ENCODE measurements around the gene MAP3K5. TPM values are rescaled to one million over a fixed set of nuclear protein-coding genes. Genes with fewer than 3 reads are reported as not detected.

MAP3K5 gene
- total and polyA plus RNA-seq, 7 experiments from 2014 or later: 2.6 to 32.5 (median 13.4) TPM

DNA sequence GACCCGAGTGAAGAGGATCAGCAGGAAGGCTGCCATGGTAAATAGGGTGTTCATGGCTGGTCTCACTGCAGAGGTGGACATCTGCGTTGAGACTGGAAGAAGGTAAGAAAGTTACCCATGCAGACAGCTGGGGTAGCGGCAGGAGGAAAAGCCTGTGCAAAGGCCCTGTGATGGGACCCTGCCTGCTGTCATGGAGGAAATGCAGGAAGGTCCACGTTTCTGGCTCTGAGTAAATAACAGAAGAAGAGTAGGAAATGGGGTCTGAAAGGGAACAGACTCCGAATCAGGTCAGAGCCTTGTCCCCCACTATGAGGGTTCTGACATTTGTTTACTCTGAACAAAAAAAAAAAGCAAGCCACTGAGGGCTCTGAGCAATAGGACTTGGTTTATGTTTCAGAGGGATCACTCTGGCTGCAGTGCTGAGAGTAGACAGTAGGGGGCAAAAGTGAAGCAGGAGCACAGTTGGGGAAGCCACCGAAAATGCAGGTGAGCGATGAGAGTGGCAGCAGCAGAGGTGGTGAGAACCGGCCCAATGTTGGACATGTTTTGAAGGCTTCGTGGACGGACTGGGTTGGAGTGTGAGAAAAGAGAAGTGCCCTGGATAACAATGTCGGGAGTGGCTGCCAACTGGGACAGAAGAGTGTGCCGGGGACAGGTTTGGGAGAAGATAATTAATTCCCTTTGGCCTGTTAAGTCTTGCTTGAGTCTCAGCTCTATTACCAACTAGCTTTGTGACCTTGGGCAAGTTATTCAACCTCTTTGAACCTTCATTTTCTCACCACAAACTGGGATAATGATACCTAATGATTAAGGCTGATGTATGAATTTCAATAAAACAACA is 184.1 kb downstream of the MAP3K5 start:
- H3K4me1 Mint-ChIP-seq: peaks cover 0 to 23% (median 5%) of the 10 kb centered on the region in 7 donors
- ATAC-seq (peak; percentile 90), DNase-seq (peak; percentile 47 to 77 (median 69))
- H3K27ac Mint-ChIP-seq: peak overlapping the region in 3 of 9 donors; percentile 11 to 53 (median 46)
- intact Hi-C loops (cut with micrococcal nuclease): loop anchor here (1.0 to 10.0 kb wide), 6 partner anchors 23 to 1037 kb away; no protein-coding TSS in a partner anchor
- Histone ChIP-seq H3K36me3 (ENCODE audit: control insufficient read depth in 2 of 3, insufficient read depth in 3 of 3, low read length in 3 of 3) (peaks cover 0 to 14% (median 3%) of the 10 kb centered on the region in 3 experiments), H3K4me1 (ENCODE audit: control insufficient read depth in 2 of 2, insufficient read depth in 2 of 2, low read length in 2 of 2) (no peaks in the 10 kb centered on the region), H3K4me3 (ENCODE audit: low read length) (no peak overlapping the region), H3K27me3 (ENCODE audit: control insufficient read depth in 2 of 2, insufficient read depth in 2 of 2, low read length in 2 of 2) (no peaks in the 10 kb centered on the region), H3K9me3 (ENCODE audit: control insufficient read depth in 2 of 3, low read length in 3 of 3) (no peaks in the 10 kb centered on the region), H3K27ac (ENCODE audit: low read depth, low read length) (no peak overlapping the region)
- ChIA-PET CTCF (interaction anchor here (0.8 to 2.5 kb wide), 4 partner anchors 8 to 487 kb away, joined by 3 to 16 read pairs (median 4); partner anchors contain the start of gene MAP3K5), POLR2A (no interaction called here)
- H3K4me3 Mint-ChIP-seq: no peak overlapping the region
- H3K9me3 Mint-ChIP-seq: no peaks in the 10 kb centered on the region
- H3K36me3 Mint-ChIP-seq: peaks cover 0 to 42% (median 28%) of the 10 kb centered on the region in 5 donors
- no peaks in the 10 kb centered on the region for H3K27me3 Mint-ChIP-seq

DNA sequence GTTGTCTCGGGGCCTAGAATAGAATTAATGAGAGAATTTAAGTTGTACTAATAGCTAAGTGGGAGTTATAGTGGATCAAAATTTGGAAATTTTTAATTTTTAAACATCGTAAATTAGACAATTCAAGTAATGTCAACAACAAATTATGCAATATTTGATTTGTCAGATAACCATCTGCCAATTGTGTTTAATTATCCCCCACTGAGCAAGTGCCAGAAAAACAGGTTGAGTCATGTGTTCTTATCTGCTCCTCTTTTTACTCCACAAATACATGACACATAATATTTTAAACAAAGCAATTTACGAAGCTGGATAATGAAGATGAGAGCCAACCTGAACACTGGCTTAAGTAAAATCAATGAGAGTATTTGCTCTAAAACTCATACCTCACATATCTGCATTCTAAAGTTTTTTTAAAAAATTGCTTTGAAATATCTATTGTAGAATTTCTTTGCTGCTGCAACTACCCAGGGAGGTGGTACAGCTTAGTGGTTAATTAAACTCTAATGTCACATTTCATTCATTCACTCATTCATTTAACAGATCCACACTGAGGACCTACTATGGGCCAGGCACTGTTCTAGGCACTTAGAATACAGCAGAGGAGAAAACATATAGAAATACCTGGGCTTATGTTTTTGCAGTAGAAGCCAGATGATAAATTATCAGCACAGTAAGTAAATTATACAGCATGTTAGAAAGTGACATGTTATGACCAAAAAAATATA is 184.9 kb downstream of the MAP3K5 start:
- ATAC-seq: no peak
- Histone ChIP-seq H3K4me1 (ENCODE audit: control insufficient read depth in 2 of 2, insufficient read depth in 2 of 2, low read length in 2 of 2) (no peaks in the 10 kb centered on the region), H3K27ac (ENCODE audit: low read depth, low read length) (no peak overlapping the region), H3K9me3 (ENCODE audit: control insufficient read depth in 2 of 3, low read length in 3 of 3) (no peaks in the 10 kb centered on the region), H3K4me3 (ENCODE audit: low read length) (no peak overlapping the region), H3K36me3 (ENCODE audit: control insufficient read depth in 2 of 3, insufficient read depth in 3 of 3, low read length in 3 of 3) (peaks cover 0 to 9% (median 3%) of the 10 kb centered on the region in 3 experiments), H3K27me3 (ENCODE audit: control insufficient read depth in 2 of 2, insufficient read depth in 2 of 2, low read length in 2 of 2) (no peaks in the 10 kb centered on the region)
- H3K27me3 Mint-ChIP-seq: no peaks in the 10 kb centered on the region
- ChIA-PET CTCF (interaction anchor here (1.2 to 2.5 kb wide), 2 partner anchors 9 to 185 kb away, joined by 3 to 16 read pairs; partner anchors contain the start of gene MAP3K5), POLR2A (no interaction called here)
- H3K4me1 Mint-ChIP-seq: peaks cover 0 to 23% (median 5%) of the 10 kb centered on the region in 7 donors
- H3K36me3 Mint-ChIP-seq: peaks cover 0 to 39% (median 28%) of the 10 kb centered on the region in 5 donors
- no peak overlapping the region for H3K4me3 Mint-ChIP-seq
- H3K27ac Mint-ChIP-seq: peak overlapping the region in 1 of 9 donors; percentile 46
- intact Hi-C loops (cut with micrococcal nuclease): loop anchor here (5.0 to 10.0 kb wide), 2 partner anchors 35 to 1037 kb away; no protein-coding TSS in a partner anchor
- no peak for DNase-seq
- no peaks in the 10 kb centered on the region for H3K9me3 Mint-ChIP-seq

DNA sequence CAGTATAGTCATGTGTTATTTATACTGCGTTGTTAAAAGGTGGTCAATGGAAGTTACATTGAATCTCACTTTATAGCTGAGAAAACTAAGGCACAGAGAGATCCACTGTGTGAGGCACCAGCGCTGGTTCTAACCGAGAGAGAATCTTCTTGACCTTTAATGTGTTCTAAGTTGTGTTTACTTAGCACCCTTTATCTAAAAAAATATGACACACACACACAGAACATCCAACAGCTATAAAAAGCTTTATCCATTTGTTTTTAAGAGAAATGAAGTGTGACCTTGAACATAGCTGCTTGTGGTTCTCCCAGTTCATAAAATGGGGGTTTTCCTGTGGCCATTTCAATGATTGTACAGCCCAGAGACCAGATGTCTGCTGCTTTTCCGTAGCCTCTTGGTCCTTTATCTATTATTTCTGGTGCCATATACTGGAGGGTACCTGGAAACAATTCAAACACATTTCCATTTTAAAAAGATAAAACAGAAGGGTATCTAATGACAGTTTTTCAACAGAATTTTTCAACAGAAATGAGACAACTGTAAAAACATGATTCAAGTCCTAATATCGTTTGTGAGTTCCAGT is 187.3 kb downstream of the MAP3K5 start:
- Histone ChIP-seq H3K27ac (ENCODE audit: low read depth, low read length) (no peak overlapping the region), H3K4me1 (ENCODE audit: control insufficient read depth in 2 of 2, insufficient read depth in 2 of 2, low read length in 2 of 2) (no peaks in the 10 kb centered on the region), H3K36me3 (ENCODE audit: control insufficient read depth in 2 of 3, insufficient read depth in 3 of 3, low read length in 3 of 3) (peaks cover 0 to 13% (median 3%) of the 10 kb centered on the region in 3 experiments), H3K27me3 (ENCODE audit: control insufficient read depth in 2 of 2, insufficient read depth in 2 of 2, low read length in 2 of 2) (no peaks in the 10 kb centered on the region), H3K4me3 (ENCODE audit: low read length) (no peak overlapping the region), H3K9me3 (ENCODE audit: control insufficient read depth in 2 of 3, low read length in 3 of 3) (no peaks in the 10 kb centered on the region)
- Mint-ChIP-seq H3K4me1 (peaks cover 0 to 16% (median 4%) of the 10 kb centered on the region in 7 donors), H3K4me3 (no peak overlapping the region), H3K9me3 (no peaks in the 10 kb centered on the region), H3K36me3 (peaks cover 0 to 32% (median 27%) of the 10 kb centered on the region in 5 donors), H3K27ac (no peak overlapping the region), H3K27me3 (no peaks in the 10 kb centered on the region)
- ChIA-PET CTCF (no interaction called here), POLR2A (no interaction called here)
- DNase-seq (no peak), ATAC-seq (no peak)
- intact Hi-C loops (cut with micrococcal nuclease): loop anchor here (5.0 to 10.0 kb wide), 2 partner anchors 37 to 1040 kb away; no protein-coding TSS in a partner anchor

DNA sequence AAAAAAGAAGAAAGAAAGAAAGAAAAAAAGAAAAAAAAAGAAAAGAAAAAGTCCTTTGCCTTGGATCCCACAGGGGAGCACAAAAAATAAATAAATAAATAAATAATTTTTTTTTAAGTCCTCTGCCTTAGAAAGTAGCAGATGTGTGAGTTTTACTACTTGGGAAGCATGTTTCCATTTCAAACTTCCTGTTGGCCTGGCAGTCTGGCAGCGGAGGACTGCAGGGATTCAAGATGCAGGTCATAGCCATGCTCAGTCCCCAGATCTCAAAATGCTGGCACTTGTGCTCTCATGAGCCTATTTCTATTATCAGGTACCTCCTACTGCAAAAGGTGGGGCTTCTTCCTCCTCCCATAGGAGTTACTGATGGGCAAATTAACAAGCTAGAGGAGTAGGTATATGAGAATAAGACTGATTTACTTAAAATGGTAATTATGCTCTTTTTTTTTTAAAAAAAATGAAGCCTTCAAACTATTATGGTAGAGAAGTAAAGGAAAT is 187.9 kb downstream of the MAP3K5 start:
- Histone ChIP-seq H3K27me3 (ENCODE audit: control insufficient read depth in 2 of 2, insufficient read depth in 2 of 2, low read length in 2 of 2) (no peaks in the 10 kb centered on the region), H3K27ac (ENCODE audit: low read depth, low read length) (no peak overlapping the region), H3K36me3 (ENCODE audit: control insufficient read depth in 2 of 3, insufficient read depth in 3 of 3, low read length in 3 of 3) (peaks cover 0 to 13% (median 3%) of the 10 kb centered on the region in 3 experiments), H3K4me1 (ENCODE audit: control insufficient read depth in 2 of 2, insufficient read depth in 2 of 2, low read length in 2 of 2) (no peaks in the 10 kb centered on the region), H3K4me3 (ENCODE audit: low read length) (no peak overlapping the region), H3K9me3 (ENCODE audit: control insufficient read depth in 2 of 3, low read length in 3 of 3) (no peaks in the 10 kb centered on the region)
- ChIA-PET POLR2A (no interaction called here), CTCF (interaction anchor here (1.1 kb wide), 1 partner anchor 11 kb away, joined by 3 read pairs; no protein-coding TSS in a partner anchor)
- intact Hi-C loops (cut with micrococcal nuclease): loop anchor here in 1 of 2 donors (10.0 kb wide), 1 partner anchor 1040 kb away; no protein-coding TSS in a partner anchor
- no peak overlapping the region for H3K4me3 Mint-ChIP-seq
- H3K27ac Mint-ChIP-seq: no peak overlapping the region
- H3K36me3 Mint-ChIP-seq: peaks cover 0 to 34% (median 25%) of the 10 kb centered on the region in 5 donors
- H3K27me3 Mint-ChIP-seq: no peaks in the 10 kb centered on the region
- H3K9me3 Mint-ChIP-seq: no peaks in the 10 kb centered on the region
- ATAC-seq: no peak
- H3K4me1 Mint-ChIP-seq: peaks cover 0 to 13% (median 4%) of the 10 kb centered on the region in 7 donors
- no peak for DNase-seq

DNA sequence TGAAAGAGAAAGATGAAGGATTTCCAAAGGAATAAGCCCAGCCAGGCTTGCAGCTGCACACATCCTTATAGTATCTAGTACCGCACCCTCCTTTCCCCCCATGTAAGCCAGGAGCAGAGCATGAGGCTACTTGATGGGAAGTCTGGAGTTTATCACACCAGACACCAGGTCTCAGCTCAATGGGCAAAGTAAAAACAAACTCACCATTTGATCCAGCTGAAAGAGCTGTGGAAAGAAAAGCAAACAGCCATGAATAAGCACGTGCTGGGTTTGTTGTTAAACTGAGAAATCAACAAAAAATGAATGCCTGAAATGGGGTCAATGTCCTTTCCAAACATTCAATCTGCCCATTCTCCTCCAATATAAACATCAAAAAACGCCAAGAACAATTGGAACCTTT is 191.5 kb downstream of the MAP3K5 start:
- ChIA-PET CTCF (interaction anchor here (0.6 to 1.4 kb wide), 2 partner anchors 43 to 786 kb away, joined by 3 to 4 read pairs; no protein-coding TSS in a partner anchor), POLR2A (interaction anchor here (1.8 kb wide), 1 partner anchor 12 kb away, joined by 5 read pairs; no protein-coding TSS in a partner anchor)
- H3K36me3 ChIP-seq (ENCODE audit: control insufficient read depth in 2 of 3, insufficient read depth in 3 of 3, low read length in 3 of 3): peaks cover 0 to 9% (median 3%) of the 10 kb centered on the region in 3 experiments
- no peak overlapping the region for H3K4me3 Mint-ChIP-seq
- H3K27ac ChIP-seq (ENCODE audit: low read depth, low read length): no peak overlapping the region
- no peak overlapping the region for H3K27ac Mint-ChIP-seq
- intact Hi-C loops (cut with micrococcal nuclease): loop anchor here in 1 of 2 donors (10.0 kb wide), 1 partner anchor 1044 kb away; no protein-coding TSS in a partner anchor
- ATAC-seq (no peak), DNase-seq (no peak)
- H3K4me3 ChIP-seq (ENCODE audit: low read length): no peak overlapping the region
- no peaks in the 10 kb centered on the region for H3K9me3 ChIP-seq (ENCODE audit: control insufficient read depth in 2 of 3, low read length in 3 of 3)
- no peaks in the 10 kb centered on the region for H3K27me3 Mint-ChIP-seq
- H3K36me3 Mint-ChIP-seq: peaks cover 6 to 54% (median 35%) of the 10 kb centered on the region in 5 donors
- no peaks in the 10 kb centered on the region for H3K4me1 ChIP-seq (ENCODE audit: control insufficient read depth in 2 of 2, insufficient read depth in 2 of 2, low read length in 2 of 2)
- H3K4me1 Mint-ChIP-seq: peaks cover 0 to 6% (median 0%) of the 10 kb centered on the region in 7 donors
- H3K27me3 ChIP-seq (ENCODE audit: control insufficient read depth in 2 of 2, insufficient read depth in 2 of 2, low read length in 2 of 2): no peaks in the 10 kb centered on the region
- peaks cover 0 to 1% (median 0%) of the 10 kb centered on the region in 11 donors for H3K9me3 Mint-ChIP-seq
